Dermis lymphatic vessel endothelial cell (primary cell): ENCODE measurements around the gene DECR2. TPM values are rescaled to one million over a fixed set of nuclear protein-coding genes. Genes with fewer than 3 reads are reported as not detected.

Experiments used
- total RNA-seq: library from RNA; depleted of rRNA; stranded (reverse); fragments of >200 nt; gene quantifications from 2 replicates; pipeline ENCODE4 v1.2.1, GENCODE V29; 2014

DECR2 gene, protein sequence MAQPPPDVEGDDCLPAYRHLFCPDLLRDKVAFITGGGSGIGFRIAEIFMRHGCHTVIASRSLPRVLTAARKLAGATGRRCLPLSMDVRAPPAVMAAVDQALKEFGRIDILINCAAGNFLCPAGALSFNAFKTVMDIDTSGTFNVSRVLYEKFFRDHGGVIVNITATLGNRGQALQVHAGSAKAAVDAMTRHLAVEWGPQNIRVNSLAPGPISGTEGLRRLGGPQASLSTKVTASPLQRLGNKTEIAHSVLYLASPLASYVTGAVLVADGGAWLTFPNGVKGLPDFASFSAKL
- total RNA-seq = 10.2 and 13.8 TPM in 2 replicates

DNA sequence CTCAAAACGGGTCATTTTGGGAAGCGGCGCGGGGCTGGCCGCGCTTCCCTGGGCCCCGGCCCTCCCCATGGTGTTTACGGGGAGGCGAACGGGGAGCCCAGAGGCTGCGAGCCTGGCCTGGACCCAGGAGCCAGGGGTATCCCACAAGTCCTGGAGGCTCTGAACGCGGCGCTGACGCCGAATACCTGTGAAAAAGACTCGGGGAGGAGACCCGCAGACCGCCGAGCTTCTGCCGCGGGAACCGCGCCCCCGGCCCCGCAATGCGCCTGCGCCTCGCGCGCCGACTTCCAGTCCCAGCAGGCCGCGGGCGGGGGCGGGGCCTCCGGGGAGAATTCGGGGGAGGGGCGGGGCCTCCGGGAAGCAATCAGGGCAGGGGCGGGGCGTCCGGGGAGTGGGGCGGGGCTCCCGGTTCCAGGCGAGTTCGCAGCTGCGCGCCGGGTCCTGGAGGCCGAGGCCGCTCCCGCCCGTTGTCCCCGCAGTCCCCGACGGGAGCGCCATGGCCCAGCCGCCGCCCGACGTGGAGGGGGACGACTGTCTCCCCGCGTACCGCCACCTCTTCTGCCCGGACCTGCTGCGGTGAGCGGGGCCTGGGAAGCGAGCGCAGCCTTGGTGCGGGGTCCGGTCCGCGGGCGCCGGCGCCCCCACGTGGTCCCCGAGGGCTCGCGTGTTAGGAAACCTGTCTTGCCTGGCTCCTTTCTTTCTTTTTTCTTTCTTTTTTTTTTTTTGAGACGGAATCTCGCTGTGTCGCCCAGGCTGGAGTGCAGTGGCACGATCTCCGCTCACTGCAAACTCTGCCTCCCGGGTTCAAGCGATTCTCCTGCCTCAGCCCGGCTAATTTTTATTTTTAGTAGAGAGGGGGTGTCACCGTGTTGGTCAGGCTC is at the start of gene DECR2:
TSS of gene DECR2 (plus strand) at position 418 of the 881 bp plus-strand sequence. CDS start at position 497, 79 bp downstream.

DNA sequence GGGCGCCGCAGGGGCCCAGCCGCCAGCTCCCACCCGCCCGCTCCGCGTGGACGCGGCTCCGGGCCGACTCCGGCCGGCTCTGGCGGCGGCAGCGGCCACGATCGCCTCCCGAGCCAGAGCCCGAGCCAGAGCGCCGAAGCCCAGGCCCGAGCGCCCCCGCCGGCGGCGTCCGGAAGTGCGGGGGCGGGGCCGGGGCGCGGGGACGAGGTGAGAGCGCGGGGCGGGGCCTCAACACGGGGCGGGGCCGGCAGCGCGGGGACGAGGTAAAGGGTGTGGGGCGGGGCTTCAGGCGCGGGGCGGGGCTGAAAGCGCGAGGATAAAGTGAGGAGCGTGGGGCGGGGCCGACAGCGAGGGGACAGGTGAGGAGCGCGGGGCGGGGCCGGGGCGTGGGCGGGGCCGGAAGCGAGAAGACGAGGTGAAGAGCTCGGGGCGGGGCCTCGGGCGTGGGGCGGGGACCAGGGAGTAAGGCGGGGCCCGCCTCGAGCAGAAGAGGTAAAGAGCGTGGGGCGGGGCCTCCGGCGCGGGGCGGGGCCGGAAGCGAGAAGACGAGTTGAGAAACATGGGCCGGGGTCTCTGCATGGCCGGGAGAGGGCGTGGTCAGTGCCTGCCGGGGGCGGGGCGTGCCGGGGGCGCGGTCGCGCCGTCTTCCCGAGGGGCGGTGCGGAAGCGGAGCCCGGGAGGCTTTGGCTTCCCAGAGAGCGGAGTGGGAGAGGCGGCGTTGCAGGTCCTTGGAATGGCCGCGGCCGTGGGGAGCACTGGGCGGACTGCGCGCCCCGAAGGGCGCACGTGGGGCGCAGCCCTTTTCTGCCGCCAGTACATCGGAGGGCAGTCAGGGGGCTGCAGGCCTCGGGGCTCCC is 48.9 kb upstream of the DECR2 start, which contains the start of gene AXIN1:
TSS of gene AXIN1 (minus strand) at position 177 of the 857 bp plus-strand sequence. CDS start 5,698 bp downstream, outside the sequence.

DNA sequence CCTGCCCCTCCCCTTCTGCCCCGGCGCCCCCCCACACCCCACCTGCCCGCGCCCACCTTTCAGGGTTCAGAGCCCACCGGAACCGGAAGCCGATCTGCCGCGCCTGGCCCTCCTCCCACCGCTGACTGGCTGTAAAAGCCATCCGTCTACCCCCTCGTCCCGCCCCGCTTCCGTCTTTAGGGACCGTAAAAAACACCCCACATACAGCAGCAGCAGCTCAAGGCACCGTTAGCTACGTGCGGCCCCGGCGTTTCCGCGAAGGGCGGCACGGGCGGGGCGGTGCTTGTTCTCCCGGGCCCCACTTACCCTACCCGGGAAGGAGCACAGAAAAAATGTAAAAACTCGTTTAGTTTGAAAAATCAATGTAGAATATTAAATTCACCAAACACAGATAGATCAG is 31.2 kb upstream of the DECR2 start, which contains the start of gene MRPL28:
TSS of gene MRPL28 (minus strand) at position 96 of the 400 bp plus-strand sequence. CDS start 320 bp downstream, outside the sequence.

DNA sequence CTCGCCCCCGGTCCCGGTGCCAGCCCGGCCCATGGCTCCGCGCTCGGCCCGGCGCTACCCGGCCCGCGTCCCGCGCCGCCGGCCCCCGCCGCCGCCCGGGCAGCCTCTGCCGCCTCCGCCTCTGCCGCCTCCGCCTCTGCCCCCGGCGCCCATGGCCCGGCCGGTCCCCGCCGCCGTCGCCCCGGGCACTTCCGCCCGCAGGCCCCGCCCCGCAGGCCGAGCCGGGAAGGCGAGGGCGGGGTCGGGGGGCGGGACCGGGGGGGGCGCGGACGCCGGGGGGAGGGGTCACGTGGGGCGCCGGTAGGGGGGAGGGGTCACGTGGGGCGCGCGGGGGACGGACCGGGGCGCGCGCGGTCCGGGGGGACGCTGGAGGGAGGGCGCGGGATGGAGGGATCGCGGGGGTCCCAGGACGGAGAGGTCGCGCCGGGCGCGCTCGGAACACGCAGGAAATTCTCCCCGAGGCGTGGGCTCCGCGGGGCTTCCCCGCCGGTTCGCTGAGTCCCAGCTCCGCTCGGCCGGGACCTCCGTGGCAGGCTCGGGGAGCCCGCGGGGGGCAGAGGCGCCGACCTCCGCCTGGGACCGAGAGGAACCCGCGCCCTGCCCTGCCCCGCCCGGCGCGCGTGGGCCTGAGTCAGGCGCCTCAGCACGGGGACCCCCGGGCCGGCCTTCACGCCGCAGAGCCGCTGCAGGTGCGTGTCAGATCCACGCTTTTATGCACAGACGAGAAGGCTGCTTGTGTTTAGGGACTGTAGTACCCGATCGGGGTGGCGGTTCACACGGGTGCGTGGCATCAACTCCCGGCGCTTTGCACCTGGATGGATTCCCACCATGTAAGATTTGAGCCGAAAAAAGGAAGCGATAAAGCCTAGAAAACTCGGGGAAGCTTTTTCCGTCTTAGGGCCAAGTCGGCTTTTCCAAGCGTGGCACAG is 19.6 kb upstream of the DECR2 start, which contains the start of gene PGAP6:
TSS of gene PGAP6 (minus strand) at position 190 of the 929 bp plus-strand sequence. CDS start at position 33, 157 bp downstream.

DNA sequence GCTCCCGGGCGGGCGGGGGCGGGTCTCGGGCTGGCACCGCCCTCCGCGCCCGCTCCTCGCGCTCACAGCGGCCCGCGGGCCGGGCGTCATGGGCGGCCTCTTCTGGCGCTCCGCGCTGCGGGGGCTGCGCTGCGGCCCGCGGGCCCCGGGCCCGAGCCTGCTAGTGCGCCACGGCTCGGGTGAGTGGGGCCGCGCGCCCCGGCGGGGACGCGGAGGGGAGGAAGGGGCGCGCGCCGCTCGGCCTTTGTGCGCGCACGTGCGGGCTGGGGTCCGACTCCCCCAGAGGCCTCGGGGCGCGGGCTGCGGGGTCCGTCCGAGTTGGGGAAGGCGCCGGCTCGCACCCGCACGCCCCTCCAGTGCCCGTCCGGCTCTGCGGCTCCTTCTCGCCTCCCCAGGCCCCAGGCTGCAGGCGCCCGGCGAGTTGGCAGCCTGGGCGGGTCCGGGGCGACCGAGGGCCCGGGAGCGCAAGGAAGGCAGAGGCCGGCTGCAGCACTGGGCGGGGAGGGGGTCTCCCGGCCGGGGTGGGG is 4.5 kb upstream of the DECR2 start, which contains the start of gene NME4:
TSS of gene NME4 (plus strand) at position 65 of the 527 bp plus-strand sequence. CDS start at position 89, 24 bp downstream.

DNA sequence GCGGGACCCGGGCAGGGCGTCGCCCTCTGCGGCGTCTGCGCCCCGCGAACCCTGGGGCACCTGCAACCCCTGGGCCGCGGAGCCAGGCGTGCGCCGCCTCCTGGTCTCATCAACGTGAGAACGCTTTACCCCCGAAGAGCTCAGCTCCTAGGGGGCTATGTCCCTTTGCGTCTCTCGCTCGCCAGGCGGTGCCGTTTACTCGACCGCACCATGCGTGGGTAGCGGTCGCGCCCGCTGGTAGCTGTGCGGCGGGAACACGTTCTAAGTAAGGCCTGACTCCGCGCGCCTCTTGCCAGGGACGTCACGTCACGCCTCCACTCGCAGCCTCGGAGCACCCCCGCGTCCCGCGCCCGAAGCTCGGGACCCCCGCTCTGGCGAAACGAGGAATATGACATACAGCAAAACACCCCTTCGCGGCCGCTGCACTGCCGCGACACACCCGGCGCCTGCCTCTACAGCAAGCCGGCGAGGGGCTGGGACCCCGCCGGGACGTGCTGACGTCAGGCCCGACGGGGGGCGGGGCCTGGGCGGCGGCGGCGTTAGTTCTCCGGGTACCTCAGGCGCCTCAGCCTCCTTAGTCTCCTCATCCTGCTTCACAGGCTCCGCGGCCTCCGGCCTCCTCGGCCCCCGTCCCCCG is 23.5 kb downstream of the DECR2 start, which contains the start of gene RAB11FIP3:
TSS of gene RAB11FIP3 (plus strand) at position 568 of the 637 bp plus-strand sequence. CDS start 358 bp downstream, outside the sequence.

Other genes starting within 250 kb of the DECR2 start
- gene HBZ, start 249.2 kb upstream of the DECR2 start, total RNA-seq = not detected in 2 replicates
- gene HBM, start 235.9 kb upstream of the DECR2 start, total RNA-seq = not detected in 2 replicates
- gene HBA2, start 229.0 kb upstream of the DECR2 start, total RNA-seq = not detected in 2 replicates
- not detected in 2 replicates for gene HBA1, start 225.2 kb upstream of the DECR2 start, total RNA-seq
- 0.17 and 0.33 TPM in 2 replicates for gene HBQ1, start 221.4 kb upstream of the DECR2 start, total RNA-seq
- 21.2 and 36.2 TPM in 2 replicates for gene LUC7L, start 172.4 kb upstream of the DECR2 start, total RNA-seq
- 35.3 and 41.0 TPM in 2 replicates for gene FAM234A, start 167.1 kb upstream of the DECR2 start, total RNA-seq
- gene RGS11, start 125.9 kb upstream of the DECR2 start, total RNA-seq = under 0.01 and 0.33 TPM in 2 replicates
- gene ARHGDIG, start 121.3 kb upstream of the DECR2 start, total RNA-seq = not detected in 2 replicates
- gene PDIA2, start 118.7 kb upstream of the DECR2 start, total RNA-seq = 0.09 and 0.11 TPM in 2 replicates
- gene AXIN1, start 49.2 kb upstream of the DECR2 start, total RNA-seq = 16.1 and 18.0 TPM in 2 replicates
- 55.8 and 65.9 TPM in 2 replicates for gene MRPL28, start 31.3 kb upstream of the DECR2 start, total RNA-seq
- 62.1 and 67.1 TPM in 2 replicates for gene PGAP6, start 19.9 kb upstream of the DECR2 start, total RNA-seq
- gene NME4, start 4.7 kb upstream of the DECR2 start, total RNA-seq = 31.6 and 32.1 TPM in 2 replicates
- gene RAB11FIP3, start 23.8 kb downstream of the DECR2 start, total RNA-seq = 27.5 and 38.9 TPM in 2 replicates
- 18.3 and 25.2 TPM in 2 replicates for gene CAPN15, start 125.8 kb downstream of the DECR2 start, total RNA-seq
- gene PRR35, start 158.5 kb downstream of the DECR2 start, total RNA-seq = not detected in 2 replicates
- gene NHLRC4, start 165.1 kb downstream of the DECR2 start, total RNA-seq = 2.2 and 2.3 TPM in 2 replicates
- gene PIGQ, start 168.1 kb downstream of the DECR2 start, total RNA-seq = 15.1 and 15.9 TPM in 2 replicates
- gene RAB40C, start 188.2 kb downstream of the DECR2 start, total RNA-seq = 9.2 and 10.9 TPM in 2 replicates
- gene WFIKKN1, start 229.1 kb downstream of the DECR2 start, total RNA-seq = under 0.01 and 0.09 TPM in 2 replicates
- gene METTL26, start 234.4 kb downstream of the DECR2 start, total RNA-seq = 46.4 and 47.7 TPM in 2 replicates
- gene MCRIP2, start 239.9 kb downstream of the DECR2 start, total RNA-seq = 6.9 and 9.4 TPM in 2 replicates
- gene WDR90, start 247.5 kb downstream of the DECR2 start, total RNA-seq = 6.2 and 6.4 TPM in 2 replicates